Measurements from ENCODE around the gene HMGCL. TPM values are rescaled to one million over a fixed set of nuclear protein-coding genes. Genes with fewer than 3 reads are reported as not detected.
"Not testable (repeated sequence)": the region's sequence is repeated elsewhere in the genome, so short reads cannot be mapped to it uniquely, and the experiment has no call there.

HMGCL gene
- total RNA-seq, 2 experiments from 2014 or later = 23.4 to 24.1 TPM

GRCh38 chr1:23837908-23838307, 12.7 kb upstream of the HMGCL start:
- ChIA-PET POLR2A (no interaction called here), CTCF (interaction anchor here (0.9 to 1.6 kb wide), 3 partner anchors 10 to 30 kb away, joined by 3 to 4 read pairs (median 4); partner anchors contain the start of gene FUCA1)

GRCh38 chr1:23836037-23836436, 10.8 kb upstream of the HMGCL start:
- ChIA-PET CTCF (no interaction called here), POLR2A (interaction anchor here (1.1 kb wide), 1 partner anchor 11 kb away, joined by 3 read pairs; the partner anchor contains the start of gene HMGCL)

- CTCF ChIA-PET = interaction anchor here (0.6 kb wide), 1 partner anchor 69 kb away, joined by 3 read pairs; no protein-coding TSS in a partner anchor
- POLR2A ChIA-PET = not testable (repeated sequence)
Measured at GRCh38 chr1:23834156-23834555, 8.9 kb upstream of the HMGCL start.

GRCh38 chr1:23827717-23828116, 2.5 kb upstream of the HMGCL start:
- POLR2A ChIA-PET = interaction anchor here (0.9 kb wide), 1 partner anchor 26 kb away, joined by 3 read pairs; no protein-coding TSS in a partner anchor
- CTCF ChIA-PET = interaction anchor here (0.9 to 1.3 kb wide), 2 partner anchors 11 to 18 kb away, joined by 4 to 5 read pairs; no protein-coding TSS in a partner anchor

DNA sequence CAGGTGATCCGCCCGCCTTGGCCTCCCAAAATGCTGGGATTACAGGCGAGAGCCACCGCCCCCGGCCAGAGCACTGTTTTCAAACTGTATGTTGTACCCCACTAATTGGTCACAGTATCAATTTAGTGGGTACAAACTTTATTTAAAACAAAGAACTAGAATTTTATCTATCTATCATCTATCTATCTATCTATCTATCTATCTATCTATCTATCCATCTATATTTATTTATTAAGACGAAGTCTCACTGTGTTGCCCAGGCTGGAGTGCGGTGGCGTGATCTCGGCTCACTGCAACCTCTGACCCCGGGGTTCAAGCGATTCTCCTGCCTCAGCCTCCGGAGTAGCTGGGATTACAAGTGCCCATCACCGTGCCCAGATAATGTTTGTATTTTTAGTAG, 1.4 kb upstream of the HMGCL start:
- POLR2A ChIA-PET = interaction anchor here (0.6 to 1.2 kb wide), 2 partner anchors 26 to 267 kb away, joined by 3 to 4 read pairs; partner anchors contain the start of genes GALE and ID3
- CTCF ChIA-PET = interaction anchor here (1.4 to 3.0 kb wide), 2 partner anchors 15 to 17 kb away, joined by 4 to 13 read pairs; no protein-coding TSS in a partner anchor

DNA sequence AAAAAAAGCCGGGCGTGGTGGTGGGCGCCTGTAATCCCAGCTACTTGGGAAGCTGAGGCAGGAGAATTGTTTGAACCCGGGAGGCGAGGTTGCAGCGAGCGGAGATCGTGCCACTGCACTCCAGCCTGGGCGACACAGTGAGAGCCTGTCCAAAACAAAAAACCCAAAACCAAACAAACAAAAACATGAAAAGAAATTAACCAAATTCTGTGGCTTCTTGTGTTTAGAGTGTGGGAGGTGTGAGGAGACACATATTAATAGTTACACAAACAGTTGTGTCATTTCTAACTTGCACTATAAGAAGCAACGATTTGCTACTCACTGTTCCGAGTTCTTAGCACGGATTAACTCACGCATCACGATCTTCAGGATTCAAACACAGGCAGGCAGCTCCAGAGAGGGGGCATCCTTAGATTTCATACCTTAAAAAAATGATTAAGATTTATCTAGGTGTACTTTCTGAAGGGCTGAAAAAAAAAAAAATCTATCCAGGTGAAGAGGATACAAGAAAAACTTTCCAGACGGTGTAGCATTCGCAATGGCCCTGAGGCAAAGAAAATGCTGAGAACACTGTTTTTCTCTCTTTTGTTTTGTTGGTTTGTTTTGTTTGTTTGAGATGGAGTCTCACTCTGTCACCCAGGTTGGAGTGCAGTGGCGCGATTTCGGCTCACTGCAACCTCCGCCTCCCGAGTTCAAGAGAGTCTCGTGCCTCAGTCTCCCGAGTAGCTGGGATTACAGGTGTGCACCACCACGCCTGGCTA, 713 bp upstream of the HMGCL start:
- CTCF ChIA-PET = interaction anchor here (0.9 to 3.0 kb wide), 4 partner anchors 15 to 54 kb away, joined by 3 to 13 read pairs (median 4); no protein-coding TSS in a partner anchor

GRCh38 chr1:23824711-23825075, 536 bp downstream of the HMGCL start:
- CTCF ChIA-PET = interaction anchor here (1.2 to 3.0 kb wide), 4 partner anchors 13 to 53 kb away, joined by 3 to 13 read pairs (median 4); no protein-coding TSS in a partner anchor

More for the DNA sequence above, 713 bp upstream of the HMGCL start:
- POLR2A ChIA-PET = interaction anchor here (0.6 to 1.2 kb wide), 6 partner anchors 10 to 676 kb away, joined by 3 to 6 read pairs (median 4); partner anchors contain the start of genes GALE, ID3 and PITHD1

GRCh38 chr1:23823767-23824166, 1.5 kb downstream of the HMGCL start:
- ChIA-PET CTCF (interaction anchor here (0.6 to 3.0 kb wide), 5 partner anchors 13 to 159 kb away, joined by 3 to 13 read pairs (median 4); no protein-coding TSS in a partner anchor), POLR2A (interaction anchor here (0.6 to 1.0 kb wide), 2 partner anchors 15 to 456 kb away, joined by 12 read pairs; no protein-coding TSS in a partner anchor)

More at GRCh38 chr1:23824711-23825075, 536 bp downstream of the HMGCL start:
- POLR2A ChIA-PET = interaction anchor here (0.6 to 1.0 kb wide), 5 partner anchors 14 to 608 kb away, joined by 3 to 12 read pairs (median 5); no protein-coding TSS in a partner anchor

- CTCF ChIA-PET = interaction anchor here (0.9 to 1.3 kb wide), 3 partner anchors 18 to 131 kb away, joined by 3 read pairs; partner anchors contain the start of gene GALE
- POLR2A ChIA-PET = interaction anchor here (0.6 kb wide), 1 partner anchor 483 kb away, joined by 4 read pairs; no protein-coding TSS in a partner anchor
Measured at GRCh38 chr1:23817633-23818032, 7.6 kb downstream of the HMGCL start.

DNA sequence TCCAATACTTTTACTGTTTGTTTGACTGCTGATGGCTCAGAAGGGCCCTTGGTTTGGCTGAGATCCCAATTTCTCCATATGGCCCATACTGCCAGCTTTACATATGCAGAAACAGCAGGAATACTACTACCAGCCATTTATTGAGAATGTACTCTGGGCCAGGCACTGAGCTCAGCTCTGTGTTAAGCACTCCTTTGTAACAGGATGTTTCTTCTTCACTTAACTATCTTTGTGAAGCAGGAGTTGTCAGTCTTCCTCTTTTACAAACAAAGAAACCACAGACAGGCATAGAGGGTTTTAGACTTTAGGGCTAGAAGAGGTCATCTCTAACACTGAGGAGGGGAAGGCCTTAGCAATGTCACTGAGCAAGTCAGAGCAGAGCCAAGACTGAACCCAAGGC, 8.3 kb downstream of the HMGCL start:
- ChIA-PET CTCF (interaction anchor here (1.2 to 1.3 kb wide), 3 partner anchors 10 to 100 kb away, joined by 3 read pairs; partner anchors contain the start of gene GALE), POLR2A (no interaction called here)

DNA sequence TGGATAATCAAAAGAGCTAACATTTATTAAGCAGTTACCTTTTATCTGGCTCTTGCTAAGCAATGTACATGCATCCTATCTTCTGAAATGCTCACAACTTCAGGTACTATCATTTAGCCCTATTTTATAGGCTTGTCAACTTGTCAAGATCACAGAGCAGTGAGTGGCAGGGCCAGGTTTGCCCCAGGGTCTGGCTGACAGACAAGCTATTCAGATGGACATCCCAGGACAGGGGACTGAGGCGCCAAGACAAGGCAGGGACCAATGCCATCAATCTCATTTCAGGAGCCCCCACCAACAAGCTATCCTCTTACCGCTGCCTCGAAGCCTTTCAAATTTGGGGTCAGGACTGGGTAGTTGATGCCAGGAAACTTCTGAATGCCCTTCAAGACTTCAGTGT, 8.9 kb downstream of the HMGCL start:
- ChIA-PET CTCF (interaction anchor here (1.0 to 1.3 kb wide), 3 partner anchors 9 to 29 kb away, joined by 3 read pairs; partner anchors contain the start of gene GALE), POLR2A (interaction anchor here (0.7 kb wide), 1 partner anchor 37 kb away, joined by 3 read pairs; no protein-coding TSS in a partner anchor)

DNA sequence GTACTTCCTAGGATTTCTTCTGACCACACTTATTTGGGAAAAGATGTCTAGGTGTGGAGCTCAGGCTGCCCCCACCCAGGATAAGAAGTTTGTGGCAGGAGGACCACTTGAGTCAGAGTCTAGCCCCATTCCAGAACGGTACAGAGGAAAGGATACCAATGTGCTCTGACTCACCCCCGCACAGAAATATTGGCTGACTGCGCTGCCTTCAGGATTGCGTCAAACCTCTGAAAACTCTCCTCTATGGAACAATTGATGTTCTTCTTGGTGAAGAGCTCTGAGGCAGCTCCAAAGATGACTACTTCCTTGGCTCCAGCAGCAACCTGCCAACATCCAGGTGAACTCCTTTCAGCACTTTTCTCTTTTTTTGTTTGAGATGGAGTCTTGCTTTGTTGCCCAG, 11.2 kb downstream of the HMGCL start:
- ChIA-PET POLR2A (no interaction called here), CTCF (interaction anchor here (1.3 kb wide), 1 partner anchor 103 kb away, joined by 4 read pairs; no protein-coding TSS in a partner anchor)

- CTCF ChIA-PET = interaction anchor here (0.6 to 4.2 kb wide), 21 partner anchors 8 to 256 kb away, joined by 3 to 29 read pairs (median 5); partner anchors contain the start of genes CNR2, FUCA1, GALE and HMGCL
- POLR2A ChIA-PET = interaction anchor here (0.6 kb wide), 1 partner anchor 9 kb away, joined by 3 read pairs; no protein-coding TSS in a partner anchor
Measured at GRCh38 chr1:23810818-23811540, 14.2 kb downstream of the HMGCL start.

GRCh38 chr1:23809751-23810171, 15.5 kb downstream of the HMGCL start:
- ChIA-PET POLR2A (interaction anchor here (0.6 to 1.2 kb wide), 2 partner anchors 15 to 40 kb away, joined by 3 to 9 read pairs; no protein-coding TSS in a partner anchor), CTCF (interaction anchor here (0.6 to 4.2 kb wide), 18 partner anchors 10 to 218 kb away, joined by 3 to 29 read pairs (median 4); partner anchors contain the start of genes CNR2, GALE and HMGCL)

DNA sequence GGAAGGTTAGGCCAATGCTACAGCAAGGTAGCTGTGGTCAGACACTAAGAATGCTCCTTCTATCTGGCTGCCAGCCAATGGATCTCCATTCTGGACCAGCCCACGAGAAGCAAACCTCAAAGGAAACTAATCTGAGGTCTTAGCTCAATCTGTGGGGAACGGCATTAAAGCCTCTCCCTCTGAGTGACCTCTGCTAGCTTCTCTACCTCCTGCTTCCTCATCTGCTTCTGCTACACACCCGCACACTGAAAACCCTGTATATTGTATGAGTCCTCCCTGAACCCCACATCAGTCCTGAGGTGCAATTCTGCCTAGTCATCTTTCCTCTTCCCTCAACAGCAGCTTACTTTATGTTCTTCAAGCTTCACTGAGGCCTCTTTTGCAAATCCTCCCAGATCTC, 17.8 kb downstream of the HMGCL start:
- ChIA-PET CTCF (interaction anchor here (0.8 to 1.8 kb wide), 2 partner anchors 9 to 109 kb away, joined by 3 to 5 read pairs; no protein-coding TSS in a partner anchor), POLR2A (no interaction called here)

- ChIA-PET POLR2A (no interaction called here), CTCF (interaction anchor here (1.8 kb wide), 1 partner anchor 111 kb away, joined by 5 read pairs; no protein-coding TSS in a partner anchor)
Measured at GRCh38 chr1:23806280-23806679, 18.9 kb downstream of the HMGCL start.

DNA sequence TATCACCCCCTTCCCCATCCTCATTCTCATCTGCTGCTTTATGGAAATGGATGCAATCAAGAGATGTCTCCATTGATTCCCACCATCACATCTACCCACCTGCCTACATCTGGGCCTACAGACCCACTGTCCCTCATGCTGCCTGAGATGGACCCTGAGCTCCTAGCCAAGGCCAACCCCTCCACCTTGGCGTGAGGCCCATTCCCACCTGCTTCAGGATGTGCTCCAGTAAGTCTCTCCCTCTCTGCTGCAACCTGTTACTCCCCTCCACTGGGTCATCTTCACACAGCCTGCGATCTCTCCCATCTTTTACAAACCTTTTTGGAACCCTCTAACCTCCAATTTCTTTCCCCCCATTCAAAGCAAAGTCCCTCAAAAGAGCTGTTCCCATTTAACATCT, 20.2 kb downstream of the HMGCL start:
- CTCF ChIA-PET = no interaction called here
- POLR2A ChIA-PET = no interaction called here

GRCh38 chr1:23804183-23804835, 20.9 kb downstream of the HMGCL start:
- CTCF ChIA-PET = no interaction called here
- POLR2A ChIA-PET = no interaction called here
